Mucosa of descending colon (tissue), 3 donors: ENCODE results near the gene PXMP2. TPM values are rescaled to one million over a fixed set of nuclear protein-coding genes. Genes with fewer than 3 reads are reported as not detected.
"Not testable (repeated sequence)": the region's sequence is repeated elsewhere in the genome, so short reads cannot be mapped to it uniquely, and the experiment has no call there.

Experiments
- ATAC-seq: fragments of 200-7000 bp; cut with Tn5 transposase; one replicate; pipeline ENCODE4 v1.9.1; 2020; ENCODE audit warnings: mild to moderate bottlenecking, moderate library complexity
- DNase-seq, 3 donors: peaks; one replicate each; pipeline ENCODE4 v3.0.0-alpha.2; 2020
- H3K36me3 ChIP-seq: fragments of 200-600 bp; one replicate; pipeline ENCODE4 v1.8.0; 2021; ENCODE audit warnings: low read depth, mild to moderate bottlenecking
- H3K4me1 ChIP-seq: fragments of 200-600 bp; one replicate; pipeline ENCODE4 v1.8.0; 2021; ENCODE audit warnings: low read depth, mild to moderate bottlenecking
- H3K4me3 ChIP-seq: fragments of 200-600 bp; one replicate; pipeline ENCODE4 v1.8.0; 2021; ENCODE audit warnings: mild to moderate bottlenecking
- H3K9me3 ChIP-seq: fragments of 200-600 bp; one replicate; pipeline ENCODE4 v1.8.0; 2021; ENCODE audit warnings: mild to moderate bottlenecking
- CTCF ChIP-seq: fragments of 200-600 bp; IDR thresholded peaks from one replicate; pipeline ENCODE4 v1.8.0; 2022; ENCODE audit warnings: antibody characterized with exemption, mild to moderate bottlenecking
- intact Hi-C, 2 donors: fragments of 100-400 bp; cut with DNase I in 1 of 2; cut with micrococcal nuclease in 1 of 2; formaldehyde crosslinking; loops; one replicate each; pipeline versions ENCODE4 v1.11.0 to v1.11.1; 2022; cut with DNase I, micrococcal nuclease
- total RNA-seq, 3 donors: library from RNA; stranded (reverse); fragmentation: NEBNext Ultra II Directional in 2 of 3; extraction: Animal tissue kit (Norgen Biotek cat#: 25700) in 2 of 3; gene quantifications; one replicate each; pipeline versions ENCODE4 v1.2.1 to v1.2.4, GENCODE V29; 2021 to 2023
- donor health status: DM: no; HTN: no; CAD: no; lungs with moderate emphysema.
- donor health status: DM: no; HTN: no; CAD: no.
- donor health status: DM: no; HTN: yes; CAD: no.

The PXMP2 gene
- total RNA-seq, 3 donors from 2014 or later = 52.1 to 141 (median 66.3) TPM

DNA sequence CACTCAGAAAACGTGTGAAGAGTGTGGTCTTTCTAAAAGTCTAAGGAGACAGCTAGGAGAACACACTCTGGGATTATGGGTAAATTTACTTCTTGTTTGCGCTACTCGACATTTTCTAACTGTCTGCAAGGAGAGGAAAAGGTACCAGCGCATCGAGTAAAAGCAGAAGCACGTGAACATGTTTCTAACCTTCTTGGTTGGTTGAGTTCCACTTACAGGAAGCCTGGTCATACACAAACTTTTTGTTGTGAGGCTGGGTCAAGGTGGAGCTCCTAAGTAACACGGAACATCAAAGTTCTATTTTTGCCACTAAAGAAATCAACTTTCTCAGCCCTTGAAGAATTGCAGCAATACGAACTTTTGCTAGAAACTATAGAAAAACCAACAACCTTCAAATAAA, 54.2 kb downstream of the PXMP2 start:
- intact Hi-C loops = no loop called here
- Histone ChIP-seq H3K9me3 (no peaks in the 10 kb centered on the region), H3K4me3 (no peak overlapping the region), H3K4me1 (no peaks in the 10 kb centered on the region), H3K36me3 (peaks cover 14% of the 10 kb centered on the region)
- no peak for ATAC-seq
- no peak for TF ChIP-seq CTCF
- no peak for DNase-seq

GRCh38 chr12:132743831-132744230, 56.4 kb downstream of the PXMP2 start:
- Histone ChIP-seq H3K9me3 (no peaks in the 10 kb centered on the region), H3K4me3 (no peak overlapping the region), H3K36me3 (peaks cover 19% of the 10 kb centered on the region), H3K4me1 (no peaks in the 10 kb centered on the region)
- no peak for TF ChIP-seq CTCF
- no peak for ATAC-seq
- DNase-seq = no peak
- intact Hi-C loops = no loop called here

DNA sequence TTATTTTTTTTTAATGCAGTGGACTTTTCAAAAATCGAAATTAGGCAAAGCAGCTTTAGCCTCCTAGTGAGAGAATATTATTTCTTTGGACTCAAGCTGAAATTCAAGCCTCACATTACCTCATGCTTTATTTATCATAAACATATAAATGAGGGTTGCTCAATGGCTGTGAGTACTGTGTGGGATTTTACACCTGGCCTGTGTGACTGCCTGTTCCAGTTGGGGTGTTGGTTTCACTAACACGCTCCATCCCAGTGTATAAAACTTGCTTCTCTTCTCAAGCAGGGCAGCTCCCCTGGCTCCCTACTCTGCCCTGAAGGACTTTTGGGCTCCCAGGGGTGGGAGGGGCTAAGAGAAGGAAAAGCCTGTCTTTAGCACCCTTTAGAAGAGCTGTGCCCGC, 59.2 kb downstream of the PXMP2 start:
- DNase-seq (no peak), ATAC-seq (no peak)
- Histone ChIP-seq H3K4me1 (no peaks in the 10 kb centered on the region), H3K9me3 (no peaks in the 10 kb centered on the region), H3K4me3 (no peak overlapping the region), H3K36me3 (peaks cover 14% of the 10 kb centered on the region)
- no peak for TF ChIP-seq CTCF
- intact Hi-C loops = no loop called here

DNA sequence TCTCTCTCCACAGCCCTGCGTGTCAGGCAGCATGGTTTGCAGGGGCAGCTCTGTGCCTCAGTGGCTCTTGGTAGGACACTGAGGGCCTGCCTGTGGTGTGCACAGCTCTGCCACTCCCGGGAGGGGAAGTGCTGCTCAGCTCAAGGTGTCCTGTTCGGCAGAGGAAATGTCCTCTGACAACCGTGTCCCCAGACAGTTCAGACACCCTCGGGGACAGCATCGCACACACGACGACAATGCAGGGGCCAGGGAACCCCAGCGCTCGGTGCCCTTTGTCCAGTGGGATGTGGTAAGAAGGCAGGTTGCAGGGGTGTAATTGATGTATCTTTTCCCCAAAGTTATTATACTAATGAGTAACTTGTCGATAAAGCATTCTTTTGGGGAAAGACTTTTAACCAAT, 60.0 kb downstream of the PXMP2 start:
- intact Hi-C loops = no loop called here
- no peak for ATAC-seq
- Histone ChIP-seq H3K9me3 (no peaks in the 10 kb centered on the region), H3K4me3 (no peak overlapping the region), H3K36me3 (peaks cover 12% of the 10 kb centered on the region), H3K4me1 (no peaks in the 10 kb centered on the region)
- TF ChIP-seq CTCF = no peak
- no peak for DNase-seq

- Histone ChIP-seq H3K36me3 (peaks cover 12% of the 10 kb centered on the region), H3K4me1 (no peaks in the 10 kb centered on the region), H3K9me3 (no peaks in the 10 kb centered on the region), H3K4me3 (no peak overlapping the region)
- DNase-seq (no peak), ATAC-seq (no peak)
- intact Hi-C loops = no loop called here
- TF ChIP-seq CTCF = no peak
Observed at GRCh38 chr12:132747896-132748295, 60.5 kb downstream of the PXMP2 start.

DNA sequence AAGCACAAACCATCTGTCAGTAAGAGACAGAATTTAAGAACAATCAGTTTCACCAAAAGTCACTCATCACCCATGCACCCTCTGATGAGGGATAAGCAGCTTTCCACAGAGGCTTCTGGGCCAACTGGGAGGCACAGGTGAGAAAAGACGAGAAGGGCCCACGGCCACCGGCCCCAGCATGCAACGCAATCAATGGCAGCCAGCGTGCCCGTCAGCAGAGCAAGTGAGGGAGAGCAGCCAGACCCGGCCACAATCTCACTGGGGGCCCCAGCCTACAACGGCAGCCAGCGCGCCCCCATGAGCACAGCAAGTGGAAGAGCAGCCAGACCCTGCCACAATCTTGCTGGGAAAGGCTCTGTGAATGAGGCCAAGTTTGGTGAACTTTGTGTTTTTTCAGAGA, 60.9 kb downstream of the PXMP2 start:
- intact Hi-C loops = no loop called here
- Histone ChIP-seq H3K4me1 (no peaks in the 10 kb centered on the region), H3K4me3 (no peak overlapping the region), H3K9me3 (no peaks in the 10 kb centered on the region), H3K36me3 (peaks cover 12% of the 10 kb centered on the region)
- no peak for ATAC-seq
- DNase-seq = no peak
- no peak for TF ChIP-seq CTCF

DNA sequence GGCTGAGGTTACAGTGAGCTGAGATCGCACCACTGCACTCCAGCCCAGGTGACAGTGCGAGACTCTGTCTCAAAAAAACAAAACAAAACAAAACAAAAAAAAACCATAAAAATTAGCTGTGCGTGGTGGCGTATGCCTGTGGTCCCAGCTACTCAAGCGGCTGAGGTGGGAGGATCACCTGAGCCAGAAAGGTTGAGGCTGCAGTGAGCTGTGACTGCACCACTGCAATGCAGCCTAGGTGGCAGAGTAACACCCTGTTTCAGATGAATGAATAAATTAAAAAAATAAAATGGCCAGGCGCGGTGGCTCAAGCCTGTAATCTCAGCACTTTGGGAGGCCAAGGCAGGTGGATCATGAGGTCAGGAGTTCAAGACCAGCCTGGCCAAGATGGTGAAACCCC, 66.3 kb downstream of the PXMP2 start:
- H3K9me3 ChIP-seq, H3K4me1 ChIP-seq, H3K4me3 ChIP-seq, H3K36me3 ChIP-seq, DNase-seq, intact Hi-C loops, ATAC-seq: not testable (repeated sequence)
